GM12874 (cell line): ENCODE data around the gene KLK11.

Experiments
- CTCF ChIP-seq: IDR thresholded peaks from 2 replicates; pipeline ENCODE4 v1.5.1; 2011; ENCODE audit warnings: low read depth, mild to moderate bottlenecking, control low read depth, low read length, moderate library complexity; ENCODE audit not compliant: insufficient read depth

The KLK11 gene

GRCh38 chr19:51023946-51024345 lies 2.5 kb downstream of the KLK11 start:
- no peak for TF ChIP-seq CTCF

GRCh38 chr19:51022526-51022925 lies 3.9 kb downstream of the KLK11 start:
- TF ChIP-seq CTCF = no peak

- peak; percentile 51 for TF ChIP-seq CTCF
Measured at GRCh38 chr19:51020988-51021651, 5.3 kb downstream of the KLK11 start.

DNA sequence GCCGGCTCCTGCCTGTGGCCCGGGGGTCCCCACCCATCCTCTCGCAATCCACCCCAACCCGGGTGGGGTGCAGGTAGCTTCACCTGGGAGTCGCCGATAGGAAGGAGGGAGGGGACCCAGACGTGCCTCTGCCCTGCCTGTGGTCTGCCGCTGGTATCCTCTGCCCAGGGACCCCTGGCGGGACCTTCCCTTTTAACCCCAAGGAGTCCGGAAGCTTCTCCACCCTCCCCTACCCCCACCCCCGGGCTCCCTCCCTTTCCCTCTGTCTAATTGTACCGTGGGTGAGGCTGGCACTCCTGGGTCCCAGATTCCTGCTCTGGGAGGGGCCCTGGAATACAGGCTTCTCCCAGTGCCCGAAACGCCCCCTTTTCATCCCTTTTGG lies 6.9 kb downstream of the KLK11 start, which contains the start of gene KLK10:
TSS of gene KLK10 (minus strand) at position 166 of the 382 bp plus-strand sequence. CDS start 579 bp downstream, outside the sequence.
- no peak for TF ChIP-seq CTCF

- TF ChIP-seq CTCF = no peak
Measured at GRCh38 chr19:51018745-51019543, 7.5 kb downstream of the KLK11 start.

DNA sequence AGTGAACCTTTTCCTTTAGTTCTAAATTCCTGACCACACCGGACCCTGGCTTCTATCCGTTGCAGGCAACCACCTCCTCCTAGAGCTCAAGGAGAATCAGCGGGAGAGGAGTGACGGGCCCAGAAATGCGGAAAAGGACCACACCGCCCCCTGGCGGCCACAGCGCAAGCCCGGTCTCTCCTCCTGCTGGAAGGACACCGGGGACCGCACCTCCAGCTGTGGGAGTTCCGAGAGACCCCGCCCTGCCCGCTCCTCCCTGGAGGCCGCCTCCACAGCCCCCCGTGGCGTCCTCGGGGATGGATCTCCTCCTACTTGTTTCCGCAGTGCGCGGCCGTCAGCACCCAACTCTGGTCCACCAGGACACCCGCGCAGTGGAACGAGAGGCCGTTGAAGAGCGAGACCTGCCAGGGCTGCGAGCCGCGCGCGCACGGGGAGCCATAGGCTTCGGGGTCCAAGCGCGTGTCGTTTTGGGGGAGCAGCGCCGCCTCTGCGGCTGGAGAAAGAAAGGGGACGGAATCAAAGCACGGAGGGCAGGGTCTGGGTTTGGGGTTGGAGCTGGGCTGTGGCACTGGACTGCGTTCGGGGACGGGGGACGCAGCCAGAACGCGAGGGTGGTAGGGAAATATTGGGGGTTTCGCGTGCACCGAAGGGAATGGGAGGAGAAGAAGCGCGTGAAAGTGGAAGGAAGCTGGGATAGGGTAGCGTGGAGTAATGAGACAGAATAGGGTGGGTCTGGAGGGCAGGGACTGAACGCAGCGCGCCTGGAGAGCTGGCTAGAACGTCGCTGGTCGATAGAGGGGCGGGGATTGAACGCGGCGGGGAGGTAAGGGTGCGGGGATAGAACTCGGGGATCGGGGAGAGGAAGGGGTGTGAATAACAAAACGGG lies 9.4 kb downstream of the KLK11 start:
- TF ChIP-seq CTCF = peak; percentile 97
